ENCODE data around the gene PCBP3.

DNA sequence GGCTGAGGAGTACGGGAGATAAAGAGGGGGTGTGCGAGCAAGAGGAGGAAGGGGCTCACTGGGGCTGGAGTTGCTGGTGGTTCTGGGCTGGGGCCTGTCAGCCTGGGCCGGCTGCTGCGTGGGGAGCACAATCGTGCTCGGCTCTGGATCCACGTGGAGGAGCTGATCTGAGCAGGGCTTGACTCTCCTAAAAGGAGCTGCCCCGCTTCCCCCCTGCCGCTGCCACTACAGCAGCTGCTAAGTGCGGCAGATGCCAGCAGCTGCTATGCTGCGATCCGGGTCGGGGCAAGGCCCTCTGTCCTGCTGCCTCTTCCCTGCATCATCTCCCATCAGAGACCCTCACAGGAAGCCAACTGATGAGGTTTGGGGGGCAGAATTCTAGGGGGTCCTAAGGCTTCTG is 165.9 kb downstream of the PCBP3 start:
- no peak for TF ChIP-seq KLF16 (CRISPR knock-in tag; IDR thresholded peaks at IDR 0.05)
- TF ChIP-seq CEBPB (IDR thresholded peaks at IDR 0.05; ENCODE audit: borderline replicate concordance, low read depth, low read length): no peak
- TF ChIP-seq ZBTB8A (CRISPR knock-in tag; IDR thresholded peaks at IDR 0.05; ENCODE audit: borderline replicate concordance, low read depth): no peak
- TF ChIP-seq, protein P1, sequence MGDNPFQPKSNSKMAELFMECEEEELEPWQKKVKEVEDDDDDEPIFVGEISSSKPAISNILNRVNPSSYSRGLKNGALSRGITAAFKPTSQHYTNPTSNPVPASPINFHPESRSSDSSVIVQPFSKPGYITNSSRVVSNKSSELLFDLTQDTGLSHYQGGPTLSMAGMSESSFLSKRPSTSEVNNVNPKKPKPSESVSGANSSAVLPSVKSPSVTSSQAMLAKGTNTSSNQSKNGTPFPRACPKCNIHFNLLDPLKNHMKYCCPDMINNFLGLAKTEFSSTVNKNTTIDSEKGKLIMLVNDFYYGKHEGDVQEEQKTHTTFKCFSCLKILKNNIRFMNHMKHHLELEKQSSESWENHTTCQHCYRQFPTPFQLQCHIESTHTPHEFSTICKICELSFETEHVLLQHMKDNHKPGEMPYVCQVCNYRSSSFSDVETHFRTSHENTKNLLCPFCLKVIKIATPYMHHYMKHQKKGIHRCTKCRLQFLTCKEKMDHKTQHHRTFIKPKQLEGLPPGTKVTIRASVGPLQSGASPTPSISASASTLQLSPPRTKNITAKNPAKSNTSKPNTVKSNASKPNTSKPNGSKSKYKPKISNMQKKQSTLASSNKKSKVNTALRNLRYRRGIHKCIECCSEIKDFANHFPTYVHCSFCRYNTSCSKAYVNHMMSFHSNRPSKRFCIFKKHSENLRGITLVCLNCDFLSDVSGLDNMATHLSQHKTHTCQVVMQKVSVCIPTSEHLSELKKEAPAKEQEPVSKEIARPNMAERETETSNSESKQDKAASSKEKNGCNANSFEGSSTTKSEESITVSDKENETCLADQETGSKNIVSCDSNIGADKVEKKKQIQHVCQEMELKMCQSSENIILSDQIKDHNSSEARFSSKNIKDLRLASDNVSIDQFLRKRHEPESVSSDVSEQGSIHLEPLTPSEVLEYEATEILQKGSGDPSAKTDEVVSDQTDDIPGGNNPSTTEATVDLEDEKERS (CRISPR knock-in tag; IDR thresholded peaks at IDR 0.05): no peak

All from HepG2 (cell line).